ENCODE data around the gene GAS2. TPM values are rescaled to one million over a fixed set of nuclear protein-coding genes. Genes with fewer than 3 reads are reported as not detected.

GAS2 gene
- total and polyA plus RNA-seq, 2 donors (not counting 1 experiment from before 2014, with no cell fraction given) = 2.5 to 6.5 TPM

DNA sequence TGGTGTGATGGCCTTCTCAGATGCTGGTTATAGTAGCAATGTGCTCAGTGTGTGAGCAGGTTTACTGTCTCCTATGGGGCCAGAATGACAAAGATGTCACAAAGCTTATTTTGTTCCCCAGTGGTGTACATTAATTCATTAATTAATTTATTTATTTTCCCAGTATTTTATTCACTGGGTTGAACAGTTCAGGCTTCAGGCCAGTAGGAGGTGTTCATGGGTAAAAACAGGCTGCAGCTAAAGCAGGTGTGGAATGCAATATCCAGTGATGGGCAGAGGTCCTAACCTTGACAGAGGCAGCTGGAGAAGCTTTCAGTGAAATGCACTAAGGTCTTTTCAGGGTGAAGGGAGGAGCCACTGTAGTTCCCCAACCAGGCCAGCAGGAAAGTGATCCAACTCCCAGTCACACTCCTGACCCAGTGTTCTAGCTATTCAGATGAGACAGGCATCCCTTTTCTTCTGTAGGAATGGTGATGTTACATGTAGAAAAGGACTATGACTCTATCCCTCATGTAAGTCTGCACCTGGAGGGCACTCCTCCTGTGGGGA is 33.0 kb upstream of the GAS2 start:
- ATAC-seq (ENCODE audit: low read depth) (no peak), DNase-seq (no peak)
- intact Hi-C loops (cut with micrococcal nuclease) = no loop called here
- Histone ChIP-seq H3K27ac (ENCODE audit: low read length in 2 of 2) (no peak overlapping the region), H3K36me3 (replicated peaks in 1 of 2; ENCODE audit: control extremely low read depth in 1 of 2, control insufficient read depth in 1 of 2, extremely low read depth in 1 of 2, insufficient read depth in 2 of 2, low read length in 1 of 2) (no peaks in the 10 kb centered on the region), H2AFZ (ENCODE audit: insufficient read depth, low read depth, low read length, poor library complexity, severe bottlenecking) (no peak overlapping the region), H3K4me1 (ENCODE audit: control insufficient read depth in 2 of 2, insufficient read depth in 2 of 2, low read length in 2 of 2) (no peaks in the 10 kb centered on the region), H3K79me2 (ENCODE audit: control insufficient read depth, insufficient read depth, low read length) (peaks cover 3% of the 10 kb centered on the region), H3K9me3 (ENCODE audit: control extremely low read depth in 1 of 3, control insufficient read depth in 2 of 3, insufficient read depth in 1 of 3, low read length in 2 of 3) (no peaks in the 10 kb centered on the region), H3K4me2 (replicated peaks; ENCODE audit: low read depth, low read length, poor library complexity, severe bottlenecking) (no peak overlapping the region), H4K20me1 (ENCODE audit: control insufficient read depth, insufficient read depth, low read length, poor library complexity, severe bottlenecking) (no peaks in the 10 kb centered on the region), H3K27me3 (replicated peaks in 1 of 4; ENCODE audit: control extremely low read depth in 1 of 4, control insufficient read depth in 3 of 4, insufficient read depth in 4 of 4, low read length in 3 of 4) (no peaks in the 10 kb centered on the region), H3K9ac (ENCODE audit: low read length) (no peak overlapping the region), H3K4me3 (ENCODE audit: control extremely low read depth in 1 of 5, extremely low read depth in 1 of 5, insufficient read depth in 1 of 5, low read depth in 2 of 5, low read length in 4 of 5) (no peak overlapping the region)
- POLR2A ChIA-PET = no interaction called here
- Mint-ChIP-seq H3K9me3 (ENCODE audit: insufficient read depth) (no peaks in the 10 kb centered on the region), H3K4me1 (no peaks in the 10 kb centered on the region), H3K27me3 (no peaks in the 10 kb centered on the region), H3K27ac (no peak overlapping the region), H3K4me3 (no peak overlapping the region)
- no peak for TF ChIP-seq EZH2 (IDR thresholded peaks at IDR 0.05; ENCODE audit: borderline replicate concordance, insufficient read depth, low read depth, low read length, poor library complexity, severe bottlenecking)
- TF ChIP-seq, protein P1, sequence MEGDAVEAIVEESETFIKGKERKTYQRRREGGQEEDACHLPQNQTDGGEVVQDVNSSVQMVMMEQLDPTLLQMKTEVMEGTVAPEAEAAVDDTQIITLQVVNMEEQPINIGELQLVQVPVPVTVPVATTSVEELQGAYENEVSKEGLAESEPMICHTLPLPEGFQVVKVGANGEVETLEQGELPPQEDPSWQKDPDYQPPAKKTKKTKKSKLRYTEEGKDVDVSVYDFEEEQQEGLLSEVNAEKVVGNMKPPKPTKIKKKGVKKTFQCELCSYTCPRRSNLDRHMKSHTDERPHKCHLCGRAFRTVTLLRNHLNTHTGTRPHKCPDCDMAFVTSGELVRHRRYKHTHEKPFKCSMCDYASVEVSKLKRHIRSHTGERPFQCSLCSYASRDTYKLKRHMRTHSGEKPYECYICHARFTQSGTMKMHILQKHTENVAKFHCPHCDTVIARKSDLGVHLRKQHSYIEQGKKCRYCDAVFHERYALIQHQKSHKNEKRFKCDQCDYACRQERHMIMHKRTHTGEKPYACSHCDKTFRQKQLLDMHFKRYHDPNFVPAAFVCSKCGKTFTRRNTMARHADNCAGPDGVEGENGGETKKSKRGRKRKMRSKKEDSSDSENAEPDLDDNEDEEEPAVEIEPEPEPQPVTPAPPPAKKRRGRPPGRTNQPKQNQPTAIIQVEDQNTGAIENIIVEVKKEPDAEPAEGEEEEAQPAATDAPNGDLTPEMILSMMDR (IDR thresholded peaks at IDR 0.05) = no peak
- CTCF ChIA-PET = no interaction called here

DNA sequence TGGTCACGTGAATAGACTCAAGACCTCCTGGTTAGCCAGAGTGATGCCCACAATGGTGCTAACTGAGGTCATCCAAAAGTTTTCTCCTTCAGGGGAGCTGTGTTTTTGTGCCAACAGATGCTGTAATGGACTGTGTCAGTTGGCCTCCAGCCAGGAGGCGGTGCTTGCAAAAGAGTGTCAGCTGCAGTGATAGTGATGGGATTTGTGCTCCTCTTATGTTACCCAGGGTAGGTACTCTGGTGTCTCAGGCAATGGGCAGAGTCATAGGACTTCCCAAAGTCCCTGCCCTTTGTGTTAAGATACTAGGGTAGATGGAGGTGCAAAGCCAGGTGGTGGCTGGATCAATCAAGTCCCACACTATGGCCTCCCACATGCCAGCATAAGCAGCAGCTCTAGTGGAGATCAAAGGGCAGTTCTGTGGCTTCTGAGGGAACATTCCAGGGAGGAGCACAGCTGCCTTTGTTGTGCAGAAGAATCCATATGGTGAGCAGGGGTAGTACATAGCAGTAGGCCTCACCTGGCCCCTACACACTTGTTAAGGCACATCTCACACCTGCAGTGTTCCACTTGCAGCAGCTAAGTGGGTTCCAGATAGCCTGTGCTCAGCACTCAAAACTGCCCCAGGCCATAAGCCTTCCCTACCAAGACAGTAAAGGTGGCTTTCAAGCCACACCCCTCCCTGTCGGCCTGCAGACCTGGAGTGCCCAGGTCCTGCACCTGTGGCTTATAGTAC is 31.3 kb upstream of the GAS2 start:
- Mint-ChIP-seq H3K4me3 (no peak overlapping the region), H3K27me3 (no peaks in the 10 kb centered on the region), H3K4me1 (no peaks in the 10 kb centered on the region), H3K9me3 (ENCODE audit: insufficient read depth) (no peaks in the 10 kb centered on the region), H3K27ac (no peak overlapping the region)
- Histone ChIP-seq H2AFZ (ENCODE audit: insufficient read depth, low read depth, low read length, poor library complexity, severe bottlenecking) (no peak overlapping the region), H3K9me3 (ENCODE audit: control extremely low read depth in 1 of 3, control insufficient read depth in 2 of 3, insufficient read depth in 1 of 3, low read length in 2 of 3) (no peaks in the 10 kb centered on the region), H3K9ac (ENCODE audit: low read length) (no peak overlapping the region), H3K27me3 (replicated peaks in 1 of 4; ENCODE audit: control extremely low read depth in 1 of 4, control insufficient read depth in 3 of 4, insufficient read depth in 4 of 4, low read length in 3 of 4) (no peaks in the 10 kb centered on the region), H3K4me1 (ENCODE audit: control insufficient read depth in 2 of 2, insufficient read depth in 2 of 2, low read length in 2 of 2) (no peaks in the 10 kb centered on the region), H3K36me3 (replicated peaks in 1 of 2; ENCODE audit: control extremely low read depth in 1 of 2, control insufficient read depth in 1 of 2, extremely low read depth in 1 of 2, insufficient read depth in 2 of 2, low read length in 1 of 2) (no peaks in the 10 kb centered on the region), H3K27ac (ENCODE audit: low read length in 2 of 2) (no peak overlapping the region), H3K4me3 (ENCODE audit: control extremely low read depth in 1 of 5, extremely low read depth in 1 of 5, insufficient read depth in 1 of 5, low read depth in 2 of 5, low read length in 4 of 5) (no peak overlapping the region), H4K20me1 (ENCODE audit: control insufficient read depth, insufficient read depth, low read length, poor library complexity, severe bottlenecking) (no peaks in the 10 kb centered on the region), H3K79me2 (ENCODE audit: control insufficient read depth, insufficient read depth, low read length) (peaks cover 3% of the 10 kb centered on the region), H3K4me2 (replicated peaks; ENCODE audit: low read depth, low read length, poor library complexity, severe bottlenecking) (no peak overlapping the region)
- ATAC-seq (ENCODE audit: low read depth) (no peak), DNase-seq (no peak)
- ChIA-PET CTCF (interaction anchor here (0.8 kb wide), 1 partner anchor 10 kb away, joined by 3 read pairs; the partner anchor contains the start of gene FANCF), POLR2A (no interaction called here)
- 96% methylated on average over 3 of the region's 3 CpGs for WGBS (ENCODE audit: insufficient coverage)
- intact Hi-C loops (cut with micrococcal nuclease) = no loop called here
- TF ChIP-seq EZH2 (IDR thresholded peaks at IDR 0.05; ENCODE audit: borderline replicate concordance, insufficient read depth, low read depth, low read length, poor library complexity, severe bottlenecking) = no peak
- TF ChIP-seq, protein P1 (IDR thresholded peaks at IDR 0.05) = no peak

Data from B cell (primary cell).